Esophagus squamous epithelium (tissue), 4 donors: ENCODE results near the gene ELP2.

Experiments used
- CTCF ChIP-seq, 6 experiments: fragments of 450-650 bp in 4 of 6; fragments of 200-600 bp in 2 of 6; sonication (generic) in 2 of 6; IDR thresholded peaks; one replicate each; pipeline ENCODE4 v1.5.1; 2016 to 2019; ENCODE audit warnings: antibody characterized with exemption in 6 of 6, mild to moderate bottlenecking in 4 of 6, moderate library complexity in 4 of 6
- POLR2A ChIP-seq, 4 donors: fragments of 450-650 bp; IDR thresholded peaks; one replicate each; pipeline ENCODE4 v1.6.1; 2017; ENCODE audit warnings: antibody characterized with exemption in 4 of 4, mild to moderate bottlenecking in 4 of 4, moderate library complexity in 3 of 4

GRCh38 chr18:36211612-36212065 lies 81.9 kb downstream of the ELP2 start:
- no peak for TF ChIP-seq CTCF (IDR thresholded peaks at IDR 0.05)
- no peak for TF ChIP-seq POLR2A (IDR thresholded peaks at IDR 0.05)
